Nephron (organoid): ENCODE results near the gene NSG2.
"Not testable (repeated sequence)": the region's sequence is repeated elsewhere in the genome, so short reads cannot be mapped to it uniquely, and the experiment has no call there.

ENCODE experiments used
- H3K27ac Mint-ChIP-seq, 3 experiments: 2 replicates each; pipeline ENCODE4 v1.8.0; 2020; ENCODE audit warnings: mixed read lengths in 3 of 3, mild to moderate bottlenecking in 2 of 3, moderate library complexity in 1 of 3
- H3K27me3 Mint-ChIP-seq: 2 replicates; pipeline ENCODE4 v1.8.0; 2021; ENCODE audit warnings: low read depth, mild to moderate bottlenecking, moderate library complexity, mixed read lengths
- H3K36me3 Mint-ChIP-seq: 2 replicates; pipeline ENCODE4 v1.8.0; 2020; ENCODE audit warnings: low read depth, mixed read lengths
- H3K4me1 Mint-ChIP-seq: 2 replicates; pipeline ENCODE4 v1.8.0; 2020; ENCODE audit warnings: mixed read lengths
- H3K4me3 Mint-ChIP-seq, 3 experiments: 2 replicates each; pipeline ENCODE4 v1.8.0; 2020; ENCODE audit warnings: mild to moderate bottlenecking in 3 of 3, mixed read lengths in 3 of 3, moderate library complexity in 2 of 3
- H3K9me3 Mint-ChIP-seq: 2 replicates; pipeline ENCODE4 v1.8.0; 2020; ENCODE audit warnings: mixed read lengths
- TF ChIP-seq, protein P1 (sequence below), 3 experiments: fragments of 200-600 bp; sonication (generic); IDR thresholded peaks; one replicate each; pipeline ENCODE4 v1.5.0; 2021; ENCODE audit warnings: antibody characterized with exemption in 3 of 3; ENCODE audit not compliant: unreplicated experiment in 3 of 3

Gene NSG2

DNA sequence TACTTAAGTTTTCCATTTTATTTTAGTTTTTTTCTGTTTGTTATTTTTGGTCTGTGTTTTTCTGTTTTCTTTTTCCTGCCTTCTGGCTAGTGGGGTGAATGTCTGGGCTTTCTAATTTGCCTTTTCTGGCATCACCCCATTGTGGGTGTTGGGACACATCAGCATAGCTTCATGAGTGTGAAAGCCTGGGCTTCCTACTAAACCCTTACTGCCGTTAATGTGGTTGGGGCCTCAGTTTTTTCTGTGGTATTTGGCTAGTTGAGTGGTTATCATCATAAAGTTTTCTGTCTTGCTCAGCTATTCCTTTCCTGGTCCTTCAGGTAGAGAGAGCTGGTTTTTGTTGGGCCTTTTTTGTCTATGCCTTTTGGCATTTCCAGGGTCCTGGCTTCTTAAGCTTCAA lies 35.1 kb upstream of the NSG2 start:
- no peaks in the 10 kb centered on the region for H3K9me3 Mint-ChIP-seq
- no peaks in the 10 kb centered on the region for H3K4me1 Mint-ChIP-seq
- no peak overlapping the region for H3K27ac Mint-ChIP-seq
- no peaks in the 10 kb centered on the region for H3K27me3 Mint-ChIP-seq
- no peaks in the 10 kb centered on the region for H3K36me3 Mint-ChIP-seq
- TF ChIP-seq, protein P1, sequence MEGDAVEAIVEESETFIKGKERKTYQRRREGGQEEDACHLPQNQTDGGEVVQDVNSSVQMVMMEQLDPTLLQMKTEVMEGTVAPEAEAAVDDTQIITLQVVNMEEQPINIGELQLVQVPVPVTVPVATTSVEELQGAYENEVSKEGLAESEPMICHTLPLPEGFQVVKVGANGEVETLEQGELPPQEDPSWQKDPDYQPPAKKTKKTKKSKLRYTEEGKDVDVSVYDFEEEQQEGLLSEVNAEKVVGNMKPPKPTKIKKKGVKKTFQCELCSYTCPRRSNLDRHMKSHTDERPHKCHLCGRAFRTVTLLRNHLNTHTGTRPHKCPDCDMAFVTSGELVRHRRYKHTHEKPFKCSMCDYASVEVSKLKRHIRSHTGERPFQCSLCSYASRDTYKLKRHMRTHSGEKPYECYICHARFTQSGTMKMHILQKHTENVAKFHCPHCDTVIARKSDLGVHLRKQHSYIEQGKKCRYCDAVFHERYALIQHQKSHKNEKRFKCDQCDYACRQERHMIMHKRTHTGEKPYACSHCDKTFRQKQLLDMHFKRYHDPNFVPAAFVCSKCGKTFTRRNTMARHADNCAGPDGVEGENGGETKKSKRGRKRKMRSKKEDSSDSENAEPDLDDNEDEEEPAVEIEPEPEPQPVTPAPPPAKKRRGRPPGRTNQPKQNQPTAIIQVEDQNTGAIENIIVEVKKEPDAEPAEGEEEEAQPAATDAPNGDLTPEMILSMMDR (IDR thresholded peaks at IDR 0.05; ENCODE audit: unreplicated experiment in 3 of 3), result no peak
- no peak overlapping the region for H3K4me3 Mint-ChIP-seq

- H3K27me3 Mint-ChIP-seq, result no peaks in the 10 kb centered on the region
- no peaks in the 10 kb centered on the region for H3K4me1 Mint-ChIP-seq
- H3K27ac Mint-ChIP-seq, result no peak overlapping the region
- no peak overlapping the region for H3K4me3 Mint-ChIP-seq
- TF ChIP-seq, protein P1 (IDR thresholded peaks at IDR 0.05; ENCODE audit: unreplicated experiment in 3 of 3), result no peak
- no peaks in the 10 kb centered on the region for H3K36me3 Mint-ChIP-seq
- H3K9me3 Mint-ChIP-seq, result no peaks in the 10 kb centered on the region
Observed at GRCh38 chr5:174011441-174011840, 34.1 kb upstream of the NSG2 start.

GRCh38 chr5:174020069-174020927 lies 25.2 kb upstream of the NSG2 start:
- H3K9me3 Mint-ChIP-seq, H3K27me3 Mint-ChIP-seq, H3K36me3 Mint-ChIP-seq, H3K27ac Mint-ChIP-seq, H3K4me1 Mint-ChIP-seq: not testable (repeated sequence)
- TF ChIP-seq, protein P1 (IDR thresholded peaks at IDR 0.05; ENCODE audit: unreplicated experiment in 3 of 3), result peak in 2 of 3 experiments; percentile 14 to 29
- H3K4me3 Mint-ChIP-seq, result peak overlapping the region; percentile 44 to 74 (median 61)

DNA sequence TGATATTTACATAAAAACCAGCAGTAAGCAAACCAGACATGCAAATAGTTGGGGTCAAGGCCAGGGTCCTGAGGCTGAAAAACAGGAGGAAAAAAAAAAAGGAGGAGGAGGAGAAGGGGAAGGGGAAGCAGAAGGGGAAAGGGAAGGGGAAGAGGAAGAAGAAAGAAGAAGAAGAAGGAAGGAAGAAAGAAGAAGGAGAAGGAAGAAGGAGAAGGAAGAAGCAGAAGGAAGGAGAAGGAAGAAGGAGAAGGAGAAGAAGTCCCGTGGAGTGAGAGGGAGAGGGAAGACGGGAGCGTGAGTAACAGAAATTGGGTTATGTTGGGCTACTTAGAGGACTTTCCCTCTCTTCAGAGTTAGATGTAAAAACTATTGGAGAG lies 24.6 kb upstream of the NSG2 start:
- no peak overlapping the region for H3K4me3 Mint-ChIP-seq
- H3K27me3 Mint-ChIP-seq, result no peaks in the 10 kb centered on the region
- TF ChIP-seq, protein P1 (IDR thresholded peaks at IDR 0.05; ENCODE audit: unreplicated experiment in 3 of 3), result no peak
- no peak overlapping the region for H3K27ac Mint-ChIP-seq
- H3K36me3 Mint-ChIP-seq, result peaks cover 6% of the 10 kb centered on the region
- H3K4me1 Mint-ChIP-seq, result no peaks in the 10 kb centered on the region
- H3K9me3 Mint-ChIP-seq, result peaks cover 5% of the 10 kb centered on the region

- no peak overlapping the region for H3K27ac Mint-ChIP-seq
- TF ChIP-seq, protein P1 (IDR thresholded peaks at IDR 0.05; ENCODE audit: unreplicated experiment in 3 of 3), result no peak
- peaks cover 6% of the 10 kb centered on the region for H3K36me3 Mint-ChIP-seq
- no peaks in the 10 kb centered on the region for H3K4me1 Mint-ChIP-seq
- H3K4me3 Mint-ChIP-seq, result no peak overlapping the region
- H3K9me3 Mint-ChIP-seq, result peaks cover 6% of the 10 kb centered on the region
- no peaks in the 10 kb centered on the region for H3K27me3 Mint-ChIP-seq
Observed at GRCh38 chr5:174022384-174023095, 23.0 kb upstream of the NSG2 start.
